Panc1 (cell line): ENCODE results near the gene SPRY2.

Experiments used
- CTCF ChIP-seq: fragments of 450-650 bp; IDR thresholded peaks from 2 replicates; pipeline ENCODE4 v1.5.1; 2017; ENCODE audit warnings: mild to moderate bottlenecking
- POLR2AphosphoS5 ChIP-seq: IDR thresholded peaks from 2 replicates; pipeline ENCODE4 v1.6.1; 2012; ENCODE audit warnings: mild to moderate bottlenecking, low read depth, low read length, moderate library complexity
- REST ChIP-seq, 2 experiments: IDR thresholded peaks; 2 replicates each; pipeline ENCODE4 v1.6.1; 2011 to 2012; ENCODE audit warnings: low read depth in 2 of 2, control low read depth in 1 of 2, low read length in 1 of 2, mild to moderate bottlenecking in 1 of 2, moderate library complexity in 1 of 2; ENCODE audit not compliant: insufficient read depth in 1 of 2
- SIN3A ChIP-seq: IDR thresholded peaks from 2 replicates; pipeline ENCODE4 v1.6.1; 2012; ENCODE audit warnings: low read depth, mild to moderate bottlenecking, low read length, moderate library complexity, borderline replicate concordance; ENCODE audit not compliant: insufficient read depth

- TF ChIP-seq CTCF (no peak), REST (IDR thresholded peaks at IDR 0.05; ENCODE audit: insufficient read depth in 1 of 2, low read depth in 2 of 2, low read length in 1 of 2) (no peak), SIN3A (no peak), POLR2AphosphoS5 (no peak)
These were observed 20.4 kb upstream of the SPRY2 start for GRCh38 chr13:80361298-80361697.
